ENCODE results near the gene CSNK1G1.

CSNK1G1 gene

GRCh38 chr15:64197425-64197824 lies 158.5 kb downstream of the CSNK1G1 start:
- no peak for FAIRE-seq
- DNase-seq (ENCODE audit: low spot score), result no peak

GRCh38 chr15:64193971-64194370 lies 162.0 kb downstream of the CSNK1G1 start:
- FAIRE-seq (peak; percentile 67), DNase-seq (ENCODE audit: low spot score) (no peak)

DNA sequence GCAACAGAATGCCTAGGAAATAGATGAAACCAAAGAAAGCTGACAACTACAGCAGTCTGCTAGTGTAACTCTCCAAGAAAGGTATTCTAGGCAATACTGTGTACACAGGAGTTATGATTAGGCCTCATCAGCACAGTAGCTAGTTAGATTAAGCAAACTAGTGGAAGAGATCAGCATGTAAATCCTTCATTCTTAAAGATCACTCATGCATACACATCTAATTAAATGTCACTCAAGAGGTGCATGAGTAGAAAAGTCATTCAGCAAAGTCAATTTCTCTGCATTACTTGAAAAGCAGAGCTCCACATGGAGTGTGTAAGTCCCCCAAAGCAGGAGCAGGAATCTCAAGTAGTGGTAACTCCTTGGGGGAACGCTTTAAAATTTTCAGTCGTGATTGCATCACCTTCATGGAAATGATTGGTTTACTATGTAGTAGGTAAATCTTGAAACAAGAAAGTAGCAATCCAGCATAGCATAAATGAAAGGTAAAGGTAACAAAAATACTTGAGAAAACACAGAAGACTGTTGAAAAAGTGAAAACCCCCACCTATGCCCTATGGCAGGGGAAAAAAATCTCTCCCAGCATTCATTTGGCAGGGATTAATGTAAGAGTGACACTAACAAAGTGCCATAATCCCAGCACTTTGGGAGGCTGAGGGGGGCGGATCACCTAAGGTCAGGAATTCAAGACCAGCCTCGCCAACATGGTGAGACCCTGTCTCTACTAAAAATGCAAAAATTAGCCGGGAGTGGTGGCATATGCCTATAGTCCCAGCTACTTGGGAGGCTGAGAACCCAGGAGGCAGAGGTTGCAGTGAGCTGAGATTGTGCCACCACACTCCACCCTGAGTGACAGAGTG lies 163.8 kb downstream of the CSNK1G1 start:
- no peak for DNase-seq (ENCODE audit: low spot score)
- no peak for FAIRE-seq

DNA sequence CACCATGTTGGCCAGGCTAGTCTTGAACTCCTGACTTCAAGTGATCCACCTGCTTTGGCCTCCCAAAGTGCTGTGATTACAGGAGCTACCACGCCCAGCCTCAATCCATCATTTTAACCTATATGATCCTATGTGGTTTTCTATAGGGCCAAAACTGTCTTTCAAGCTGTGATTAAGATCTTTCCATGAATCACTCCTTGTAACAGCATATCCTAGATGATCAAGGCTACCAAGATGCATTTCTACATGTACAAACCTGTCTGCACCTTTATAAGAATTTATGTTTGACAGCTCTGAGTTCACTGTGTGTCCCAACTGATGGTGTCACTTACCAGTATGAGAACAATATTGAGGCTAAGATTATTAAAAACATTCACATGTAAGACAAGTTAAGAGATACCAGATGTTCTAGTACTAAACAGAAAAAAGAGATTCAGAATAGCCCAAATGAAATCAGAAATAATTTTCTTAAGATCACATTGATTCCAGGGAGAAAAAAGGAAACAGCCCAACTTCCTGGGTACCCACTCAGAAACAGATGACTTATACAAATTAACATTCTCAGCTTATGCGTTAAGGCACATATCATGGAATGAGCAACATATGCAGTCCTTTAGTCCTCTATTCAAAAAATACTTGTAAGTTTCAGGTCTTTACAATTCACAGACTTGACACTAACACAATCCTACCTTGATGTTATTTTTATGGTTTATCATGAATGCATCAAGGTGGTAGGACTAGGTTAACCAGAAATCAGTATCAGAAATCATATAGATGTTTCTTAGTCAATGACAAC lies 168.4 kb downstream of the CSNK1G1 start:
- DNase-seq (ENCODE audit: low spot score) (no peak), FAIRE-seq (no peak)

- peak; percentile 5 for FAIRE-seq
- DNase-seq (ENCODE audit: low spot score), result no peak
Measured at GRCh38 chr15:64185146-64185911, 170.6 kb downstream of the CSNK1G1 start.

DNA sequence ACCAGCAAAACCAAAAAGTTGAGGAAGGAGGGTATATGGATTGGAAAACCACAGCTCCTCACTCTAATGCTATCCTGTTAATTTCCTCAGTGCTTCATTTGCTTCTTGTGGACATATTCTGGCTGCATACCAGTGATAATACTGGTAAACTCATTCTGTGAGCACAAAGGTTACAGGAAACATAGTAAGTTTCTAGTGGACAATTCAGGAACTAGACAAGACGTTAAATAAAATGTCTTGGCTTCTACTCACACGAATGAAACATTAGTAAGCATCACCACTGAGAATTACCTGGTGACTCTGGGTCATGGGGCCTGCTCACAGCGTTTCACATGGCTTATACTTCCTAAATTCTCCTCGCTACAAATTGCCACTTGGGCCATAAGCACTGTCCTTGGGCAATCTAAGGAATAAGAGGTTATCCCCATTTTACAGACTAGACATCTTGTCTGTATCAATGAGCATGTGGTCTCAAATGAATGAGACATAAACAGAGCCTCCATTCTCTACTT lies 173.1 kb downstream of the CSNK1G1 start:
- no peak for FAIRE-seq
- DNase-seq (ENCODE audit: low spot score), result no peak

DNA sequence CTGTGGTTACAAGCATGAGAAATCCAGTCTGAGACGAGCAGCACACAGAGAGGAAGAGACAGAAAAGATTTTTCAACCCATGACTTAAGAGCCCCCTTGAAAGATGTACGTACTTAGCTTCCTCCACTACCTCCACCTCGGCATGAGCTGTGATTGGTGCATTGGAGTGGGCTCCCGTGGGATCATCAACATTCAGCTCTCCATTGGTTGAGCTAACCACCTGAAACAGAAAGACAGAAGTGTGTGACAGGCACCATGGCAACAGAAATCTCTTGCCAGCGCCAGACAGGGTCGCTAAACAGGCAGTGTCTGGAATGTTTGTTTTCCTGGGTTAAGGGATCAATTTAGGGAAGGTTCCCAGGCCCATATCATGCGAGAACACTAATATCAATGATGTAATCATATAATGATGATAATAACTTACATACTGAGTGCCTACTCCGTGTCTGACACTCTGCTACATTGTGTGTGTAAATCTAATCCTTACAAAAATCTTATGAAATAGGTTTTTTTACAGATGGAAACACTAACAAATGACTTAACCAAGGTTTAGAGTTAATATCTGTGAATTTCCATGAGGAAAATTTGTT lies 175.6 kb downstream of the CSNK1G1 start:
- FAIRE-seq, result no peak
- DNase-seq (ENCODE audit: low spot score), result no peak

DNA sequence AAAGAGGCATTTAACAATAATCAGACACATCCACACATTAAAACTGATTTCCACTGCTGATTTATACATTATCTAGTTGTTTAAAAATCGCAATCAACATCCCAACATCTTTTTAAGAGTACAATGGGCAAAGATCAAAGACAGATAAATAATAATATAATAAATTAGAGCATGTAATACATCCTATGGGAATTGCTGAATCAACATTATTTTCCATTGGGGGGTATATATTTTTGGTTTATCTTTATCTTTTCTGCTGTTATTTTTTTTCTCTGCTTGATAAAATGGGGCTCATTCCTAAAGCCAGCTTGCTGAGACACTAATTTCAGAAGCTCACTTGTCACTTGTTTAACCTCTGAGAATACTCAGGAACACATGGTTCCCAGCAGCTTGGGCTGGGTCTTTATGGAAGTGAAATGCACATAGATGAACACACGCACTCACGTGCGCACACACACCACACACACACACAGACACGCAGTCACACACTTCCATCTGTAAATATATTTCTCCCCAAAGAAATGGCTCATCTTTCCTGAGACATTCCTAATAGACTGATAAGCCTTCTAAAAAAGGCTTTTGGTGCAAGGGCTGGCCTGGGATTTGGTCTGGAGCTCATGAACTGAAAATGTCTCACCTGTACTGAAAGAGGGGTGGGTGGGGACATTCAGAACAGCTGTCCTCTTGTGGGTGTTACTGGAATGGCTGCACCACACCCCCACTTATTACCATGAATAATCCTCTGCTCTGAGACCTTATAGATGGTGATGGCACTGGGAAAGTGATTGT lies 189.7 kb downstream of the CSNK1G1 start:
- FAIRE-seq (no peak), DNase-seq (ENCODE audit: low spot score) (no peak)

DNA sequence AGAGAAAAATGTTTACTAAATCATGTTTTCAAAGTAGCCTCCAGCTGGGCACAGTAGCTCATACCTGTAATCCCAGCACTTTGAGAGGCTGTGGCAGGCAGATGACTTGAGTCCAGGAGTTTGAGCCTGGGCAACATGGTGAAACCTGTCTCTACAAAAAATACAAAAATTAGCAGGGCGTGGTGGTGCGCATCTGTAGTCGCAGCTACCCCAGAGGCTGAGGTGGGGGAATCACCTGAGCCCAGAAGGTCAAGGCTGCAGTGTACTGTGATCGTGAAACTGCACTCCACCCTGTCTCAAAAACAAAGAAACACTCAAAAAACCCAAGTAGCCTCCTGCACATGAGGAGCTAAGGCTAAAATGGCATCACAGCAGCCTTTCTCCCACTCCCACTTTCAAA lies 191.5 kb downstream of the CSNK1G1 start:
- FAIRE-seq (no peak), DNase-seq (ENCODE audit: low spot score) (no peak)

DNA sequence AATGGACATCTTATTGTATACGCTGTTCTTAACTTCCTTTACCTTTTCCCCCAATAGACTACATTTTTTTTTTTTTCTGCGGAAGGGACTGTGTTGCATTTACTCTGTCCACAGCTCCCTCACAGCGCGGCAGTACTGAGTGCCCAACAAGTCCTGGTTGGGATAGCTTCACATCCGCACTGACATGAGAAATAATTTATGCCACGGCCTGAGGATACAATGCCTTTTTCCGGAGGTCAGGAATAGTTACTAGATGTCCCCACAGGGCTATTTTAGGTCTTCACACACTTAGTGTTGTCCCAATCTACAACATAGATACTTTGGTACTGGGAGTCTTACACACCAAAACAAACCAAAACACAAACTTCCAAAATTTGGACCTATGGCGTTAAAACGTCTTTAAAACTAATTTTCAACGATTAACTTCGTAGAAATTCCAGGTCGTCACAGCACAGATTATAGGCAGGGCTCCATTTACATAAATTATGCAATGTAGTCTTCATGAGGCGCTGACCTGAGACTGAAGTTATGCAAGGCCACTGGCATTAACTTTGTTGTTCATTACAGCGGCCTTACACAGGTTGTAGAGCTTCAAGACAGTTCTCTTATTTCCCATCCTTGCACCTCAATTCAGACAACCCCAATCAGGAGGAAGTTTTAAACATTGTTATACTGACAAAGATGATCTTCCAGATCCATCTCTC lies 192.2 kb downstream of the CSNK1G1 start:
- no peak for FAIRE-seq

GRCh38 chr15:64162869-64163658 lies 192.9 kb downstream of the CSNK1G1 start, which contains the start of gene PPIB:
PPIB (minus strand) TSS chr15:64163022; CDS start chr15:64162986, 36 bp downstream.
- DNase-seq (ENCODE audit: low spot score) (peak; percentile 99), FAIRE-seq (peak; percentile 93)

More for the DNA sequence above, 192.2 kb downstream of the CSNK1G1 start:
- no peak for DNase-seq (ENCODE audit: low spot score)

DNA sequence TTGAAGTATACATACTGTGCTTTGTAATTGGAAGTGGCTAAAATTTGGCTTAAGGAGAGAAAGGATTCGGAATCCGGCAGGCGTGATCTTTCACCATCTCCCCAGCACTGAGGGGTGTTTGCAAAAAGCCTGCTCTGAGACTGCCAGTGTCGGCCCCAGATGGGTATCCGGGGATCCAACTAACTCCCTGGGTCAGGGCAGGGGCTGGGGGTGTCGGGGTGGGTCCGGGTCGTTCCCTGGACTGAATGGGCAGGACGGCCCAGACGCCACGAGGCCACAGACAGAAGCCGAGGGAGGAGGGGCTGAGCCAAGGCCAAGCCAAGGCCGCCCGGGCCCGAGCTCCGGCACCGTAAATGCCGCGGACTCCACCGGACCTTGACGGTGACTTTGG lies 193.5 kb downstream of the CSNK1G1 start:
- no peak for FAIRE-seq
- no peak for DNase-seq (ENCODE audit: low spot score)

DNA sequence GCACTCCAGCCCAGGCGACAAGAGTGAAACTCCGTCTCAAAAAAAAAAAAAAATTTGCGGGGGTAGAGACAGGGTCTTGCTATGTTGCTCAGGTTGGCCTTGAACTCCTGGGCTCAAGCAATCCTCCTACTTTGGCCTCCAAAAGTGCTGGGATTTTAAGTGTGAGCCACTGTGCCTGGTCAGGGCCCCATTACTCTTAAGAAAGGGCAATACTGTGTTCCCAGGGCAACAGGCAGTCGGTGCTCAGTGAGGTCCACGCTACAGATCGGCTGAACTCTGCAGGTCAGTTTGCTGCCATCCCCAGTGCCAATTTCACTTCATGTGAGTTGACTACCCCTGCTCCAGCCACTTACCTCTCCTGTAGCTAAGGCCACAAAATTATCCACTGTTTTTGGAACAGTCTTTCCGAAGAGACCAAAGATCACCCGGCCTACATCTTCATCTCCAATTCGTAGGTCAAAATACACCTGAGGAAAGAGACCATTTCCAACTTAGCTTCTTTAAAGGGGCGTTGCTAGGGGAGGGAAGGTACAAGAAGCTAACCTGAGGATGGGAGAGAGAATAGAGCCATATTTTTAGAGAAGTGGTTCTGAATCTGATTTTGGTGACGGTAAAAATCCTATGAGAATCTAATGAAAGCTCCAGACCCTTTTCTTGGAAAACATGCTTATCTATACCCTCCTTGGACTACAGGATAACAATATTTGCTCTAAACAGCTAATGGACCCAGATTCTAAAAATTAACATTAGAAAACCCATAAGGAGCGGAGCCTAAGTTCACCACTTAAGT lies 194.1 kb downstream of the CSNK1G1 start:
- DNase-seq (ENCODE audit: low spot score) (no peak), FAIRE-seq (no peak)

GRCh38 chr15:64158363-64159134 lies 197.4 kb downstream of the CSNK1G1 start:
- no peak for DNase-seq (ENCODE audit: low spot score)
- FAIRE-seq, result no peak

DNA sequence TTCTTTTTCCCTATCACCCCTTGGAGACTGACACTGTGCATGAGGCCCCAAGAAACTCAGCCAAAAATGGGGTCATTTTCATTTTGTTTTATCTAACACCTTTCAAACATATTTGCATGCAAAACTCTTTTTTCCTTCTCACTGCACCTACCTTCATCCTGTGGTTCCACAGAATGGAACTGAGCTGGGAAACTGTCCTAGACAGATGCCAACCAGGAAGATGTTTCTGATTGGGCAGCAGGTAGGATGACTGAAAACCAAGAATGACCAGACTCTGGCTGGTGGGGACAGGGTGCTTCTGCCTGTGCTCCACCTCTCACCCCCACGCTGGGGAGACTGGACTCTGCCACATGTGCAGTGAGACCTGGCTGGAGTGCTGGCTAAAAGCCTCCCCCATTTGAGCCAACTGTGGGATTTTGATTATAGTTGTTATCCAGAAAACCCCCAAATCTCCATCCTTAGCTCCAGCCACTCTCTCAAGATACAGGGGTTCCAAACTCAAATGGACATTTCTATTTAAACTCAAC lies 198.3 kb downstream of the CSNK1G1 start:
- DNase-seq (ENCODE audit: low spot score), result no peak
- FAIRE-seq, result no peak

DNA sequence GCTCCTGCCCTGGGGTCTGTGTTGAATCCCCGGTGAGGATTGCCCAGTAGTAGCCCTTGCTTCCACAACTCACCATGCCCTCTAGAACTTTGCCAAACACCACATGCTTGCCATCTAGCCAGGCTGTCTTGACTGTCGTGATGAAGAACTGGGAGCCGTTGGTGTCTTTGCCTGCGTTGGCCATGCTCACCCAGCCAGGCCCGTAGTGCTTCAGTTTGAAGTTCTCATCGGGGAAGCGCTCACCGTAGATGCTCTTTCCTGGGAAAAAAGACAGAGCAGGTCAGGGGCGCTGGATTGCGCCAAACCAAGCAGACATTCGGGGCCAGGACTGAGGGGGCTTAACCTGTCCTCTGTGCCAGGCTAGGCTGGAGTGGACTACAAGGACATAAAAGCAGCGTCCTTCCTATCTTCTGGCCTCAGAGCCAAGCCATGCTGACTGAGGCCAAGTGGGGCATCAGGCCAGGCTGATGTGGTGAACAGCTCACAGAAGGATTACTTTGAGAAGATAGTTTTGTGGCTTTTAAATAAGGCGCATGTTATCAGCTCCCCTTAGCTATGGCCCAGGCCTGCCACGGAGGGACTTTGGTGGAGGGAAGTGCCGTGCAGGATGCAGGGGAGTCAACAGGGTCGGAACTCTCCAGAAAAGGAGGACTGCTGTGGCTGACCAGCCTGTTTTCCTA lies 199.2 kb downstream of the CSNK1G1 start:
- DNase-seq (ENCODE audit: low spot score) (no peak), FAIRE-seq (no peak)
